Measurements from ENCODE around the gene LHCGR. TPM values are rescaled to one million over a fixed set of nuclear protein-coding genes. Genes with fewer than 3 reads are reported as not detected.

Gene LHCGR
- not detected for total RNA-seq (ENCODE audit: unreplicated experiment)
- long read RNA-seq: 0 reads

- Mint-ChIP-seq H3K36me3 (ENCODE audit: low read depth, unreplicated experiment) (no peaks in the 10 kb centered on the region), H3K4me3 (ENCODE audit: unreplicated experiment) (no peak within 1 kb of the TSS), H3K27me3 (ENCODE audit: unreplicated experiment) (peaks cover 9% of the 10 kb centered on the region), H3K4me1 (ENCODE audit: unreplicated experiment) (peaks cover 4% of the 10 kb centered on the region), H3K9me3 (ENCODE audit: unreplicated experiment) (no peaks in the 10 kb centered on the region), H3K27ac (ENCODE audit: unreplicated experiment) (no peak within 1 kb of the TSS)
- no peak for TF ChIP-seq CTCF (IDR thresholded peaks at IDR 0.05; ENCODE audit: unreplicated experiment)
- DNase-seq (ENCODE audit: low spot score): peak; percentile 39
These were observed at the start of gene LHCGR for GRCh38 chr2:48755473-48755872. Gene LHCGR (minus strand): TSS chr2:48755724. CDS start chr2:48755671, 53 bp downstream.

- H3K27me3 Mint-ChIP-seq (ENCODE audit: unreplicated experiment): no peaks in the 10 kb centered on the region
- H3K9me3 Mint-ChIP-seq (ENCODE audit: unreplicated experiment): no peaks in the 10 kb centered on the region
- no peak for DNase-seq (ENCODE audit: low spot score)
- H3K27ac Mint-ChIP-seq (ENCODE audit: unreplicated experiment): no peak overlapping the region
- no peaks in the 10 kb centered on the region for H3K4me1 Mint-ChIP-seq (ENCODE audit: unreplicated experiment)
- H3K36me3 Mint-ChIP-seq (ENCODE audit: low read depth, unreplicated experiment): no peaks in the 10 kb centered on the region
- no peak for TF ChIP-seq CTCF (IDR thresholded peaks at IDR 0.05; ENCODE audit: unreplicated experiment)
- H3K4me3 Mint-ChIP-seq (ENCODE audit: unreplicated experiment): no peak overlapping the region
These were observed 44.1 kb upstream of the LHCGR start for GRCh38 chr2:48799601-48800000.

GRCh38 chr2:48795065-48795464 lies 39.5 kb upstream of the LHCGR start:
- Mint-ChIP-seq H3K4me1 (ENCODE audit: unreplicated experiment) (peaks cover 16% of the 10 kb centered on the region), H3K36me3 (ENCODE audit: low read depth, unreplicated experiment) (no peaks in the 10 kb centered on the region), H3K4me3 (ENCODE audit: unreplicated experiment) (no peak overlapping the region), H3K9me3 (ENCODE audit: unreplicated experiment) (no peaks in the 10 kb centered on the region), H3K27ac (ENCODE audit: unreplicated experiment) (no peak overlapping the region), H3K27me3 (ENCODE audit: unreplicated experiment) (no peaks in the 10 kb centered on the region)
- no peak for DNase-seq (ENCODE audit: low spot score)
- TF ChIP-seq CTCF (IDR thresholded peaks at IDR 0.05; ENCODE audit: unreplicated experiment): no peak

GRCh38 chr2:48793671-48794070 lies 38.1 kb upstream of the LHCGR start:
- DNase-seq (ENCODE audit: low spot score): no peak
- H3K9me3 Mint-ChIP-seq (ENCODE audit: unreplicated experiment): no peaks in the 10 kb centered on the region
- no peaks in the 10 kb centered on the region for H3K36me3 Mint-ChIP-seq (ENCODE audit: low read depth, unreplicated experiment)
- H3K27me3 Mint-ChIP-seq (ENCODE audit: unreplicated experiment): no peaks in the 10 kb centered on the region
- no peak overlapping the region for H3K4me3 Mint-ChIP-seq (ENCODE audit: unreplicated experiment)
- H3K4me1 Mint-ChIP-seq (ENCODE audit: unreplicated experiment): peaks cover 16% of the 10 kb centered on the region
- no peak overlapping the region for H3K27ac Mint-ChIP-seq (ENCODE audit: unreplicated experiment)
- TF ChIP-seq CTCF (IDR thresholded peaks at IDR 0.05; ENCODE audit: unreplicated experiment): no peak

- no peak for TF ChIP-seq CTCF (IDR thresholded peaks at IDR 0.05; ENCODE audit: unreplicated experiment)
- Mint-ChIP-seq H3K4me1 (ENCODE audit: unreplicated experiment) (peaks cover 16% of the 10 kb centered on the region), H3K9me3 (ENCODE audit: unreplicated experiment) (no peaks in the 10 kb centered on the region), H3K4me3 (ENCODE audit: unreplicated experiment) (no peak overlapping the region), H3K36me3 (ENCODE audit: low read depth, unreplicated experiment) (no peaks in the 10 kb centered on the region), H3K27ac (ENCODE audit: unreplicated experiment) (no peak overlapping the region), H3K27me3 (ENCODE audit: unreplicated experiment) (no peaks in the 10 kb centered on the region)
- no peak for DNase-seq (ENCODE audit: low spot score)
These were observed 36.5 kb upstream of the LHCGR start for GRCh38 chr2:48792030-48792429.

Data from endothelial cell (in vitro differentiated cells).